CD14-positive monocyte (primary cell): ENCODE results near the gene CEMP1. TPM values are rescaled to one million over a fixed set of nuclear protein-coding genes. Genes with fewer than 3 reads are reported as not detected.

ENCODE experiments used
- DNase-seq, 3 donors: peaks; one replicate each; pipeline ENCODE4 v3.0.0-alpha.2; 2011 to 2022
- H2AFZ ChIP-seq: 2 replicates; pipeline ENCODE4 v1.6.0; 2012; ENCODE audit warnings: mild to moderate bottlenecking, low read depth, low read length, inconsistent platforms; ENCODE audit not compliant: insufficient read depth, poor library complexity, severe bottlenecking
- H3K27ac ChIP-seq, 2 donors: 1 replicate in 1 of 2; 2 replicates in 1 of 2; pipeline ENCODE4 v1.5.1; 2012 to 2013; ENCODE audit warnings: low read length in 2 of 2, control low read depth in 1 of 2, inconsistent platforms in 1 of 2, low read depth in 1 of 2, mild to moderate bottlenecking in 1 of 2
- H3K27me3 ChIP-seq, 2 donors: one replicate each; pipeline versions ENCODE4 v1.6.0 to v1.6.1; 2011 to 2013; ENCODE audit warnings: low read length in 2 of 2; ENCODE audit not compliant: control insufficient read depth in 2 of 2, insufficient read depth in 2 of 2
- H3K36me3 ChIP-seq, 2 donors: replicated peaks in 1 of 2; 1 replicate in 1 of 2; 2 replicates in 1 of 2; pipeline versions ENCODE4 v1.5.1 to v1.6.1; 2012 to 2013; ENCODE audit warnings: low read length in 2 of 2, control low read depth in 1 of 2, inconsistent platforms in 1 of 2, mild to moderate bottlenecking in 1 of 2; ENCODE audit not compliant: insufficient read depth in 2 of 2, control insufficient read depth in 1 of 2
- H3K4me1 ChIP-seq, 2 donors: 1 replicate in 1 of 2; 2 replicates in 1 of 2; pipeline versions ENCODE4 v1.5.1 to v1.6.1; 2012 to 2013; ENCODE audit warnings: low read length in 2 of 2, control low read depth in 1 of 2, inconsistent platforms in 1 of 2, mild to moderate bottlenecking in 1 of 2, moderate library complexity in 1 of 2; ENCODE audit not compliant: insufficient read depth in 2 of 2, control insufficient read depth in 1 of 2
- H3K4me2 ChIP-seq: replicated peaks from 2 replicates; pipeline ENCODE3; 2012; ENCODE audit warnings: low read length, moderate library complexity, mild to moderate bottlenecking; ENCODE audit not compliant: poor library complexity, severe bottlenecking; ENCODE audit errors: extremely low read depth
- H3K4me3 ChIP-seq, 3 experiments: fragments of 200-600 bp in 1 of 3; sonication (generic) in 1 of 3; replicated peaks in 1 of 3; 1 replicate in 2 of 3; 2 replicates in 1 of 3; pipeline ENCODE4 v1.5.1; 2011 to 2013; ENCODE audit warnings: low read length in 3 of 3, mild to moderate bottlenecking in 3 of 3, control low read depth in 2 of 3, low read depth in 2 of 3, inconsistent platforms in 1 of 3, moderate library complexity in 1 of 3
- H3K79me2 ChIP-seq: 2 replicates; pipeline ENCODE4 v1.6.0; 2012; ENCODE audit warnings: mild to moderate bottlenecking, control low read depth, inconsistent platforms, low read length, moderate library complexity; ENCODE audit not compliant: insufficient read depth
- H3K9ac ChIP-seq: 2 replicates; pipeline ENCODE4 v1.6.0; 2017; ENCODE audit warnings: low read length, mild to moderate bottlenecking; ENCODE audit not compliant: insufficient read depth, poor library complexity, severe bottlenecking
- H3K9me3 ChIP-seq, 2 donors: replicated peaks in 1 of 2; 1 replicate in 1 of 2; 2 replicates in 1 of 2; pipeline versions ENCODE4 v1.5.1 to v1.6.1; 2012 to 2013; ENCODE audit warnings: low read length in 2 of 2, control low read depth in 1 of 2; ENCODE audit not compliant: control insufficient read depth in 1 of 2, insufficient read depth in 1 of 2
- H4K20me1 ChIP-seq: 2 replicates; pipeline ENCODE4 v1.6.0; 2012; ENCODE audit warnings: mild to moderate bottlenecking, low read length, control low read depth, moderate library complexity; ENCODE audit not compliant: insufficient read depth
- H3K27ac Mint-ChIP-seq, 7 donors: one replicate each; pipeline ENCODE4 v1.8.0; 2020; ENCODE audit warnings: mild to moderate bottlenecking in 7 of 7, mixed read lengths in 7 of 7, moderate library complexity in 6 of 7, inconsistent platforms in 2 of 7
- H3K27me3 Mint-ChIP-seq, 3 donors: one replicate each; pipeline ENCODE4 v1.8.0; 2021 to 2022; ENCODE audit warnings: low read depth in 3 of 3, mild to moderate bottlenecking in 3 of 3, mixed read lengths in 3 of 3, moderate library complexity in 3 of 3, inconsistent platforms in 1 of 3
- H3K36me3 Mint-ChIP-seq, 2 donors: one replicate each; pipeline ENCODE4 v1.8.0; 2020; ENCODE audit warnings: mixed read lengths in 2 of 2, inconsistent platforms in 1 of 2, mild to moderate bottlenecking in 1 of 2
- H3K4me1 Mint-ChIP-seq: one replicate; pipeline ENCODE4 v1.8.0; 2020; ENCODE audit warnings: mild to moderate bottlenecking, mixed read lengths
- H3K4me3 Mint-ChIP-seq, 2 donors: one replicate each; pipeline ENCODE4 v1.8.0; 2020; ENCODE audit warnings: mild to moderate bottlenecking in 2 of 2, mixed read lengths in 2 of 2, moderate library complexity in 1 of 2
- H3K9me3 Mint-ChIP-seq, 7 donors: one replicate each; pipeline ENCODE4 v1.8.0; 2020 to 2022; ENCODE audit warnings: mixed read lengths in 7 of 7, mild to moderate bottlenecking in 6 of 7, moderate library complexity in 6 of 7, inconsistent platforms in 2 of 7
- CTCF ChIP-seq: fragments of 200-600 bp; IDR thresholded peaks from one replicate; pipeline ENCODE4 v1.8.0; 2022; ENCODE audit warnings: antibody characterized with exemption, mild to moderate bottlenecking
- WGBS: methylation state at CpG from one replicate; pipeline ENCODE4 v1.1.5; 2013; ENCODE audit warnings: missing lambda C conversion rate; ENCODE audit not compliant: insufficient coverage; 5-methylcytosine and 5-hydroxymethylcytosine counted together
- intact Hi-C, 2 donors: fragments of 100-400 bp; cut with micrococcal nuclease; formaldehyde crosslinking; loops; one replicate each; pipeline versions ENCODE4 v1.15.0 to v1.15.1; 2023
- polyA plus RNA-seq, 3 donors: library from polyadenylated mRNA; depleted of rRNA in 1 of 3; unstranded in 2 of 3; stranded (reverse) in 1 of 3; fragments of 300-500 nt in 2 of 3; fragments of >200 nt in 1 of 3; fragmentation: Illumina TruSeq in 2 of 3; gene quantifications; 1 replicate in 2 of 3; 2 replicates in 1 of 3; pipeline ENCODE4 v1.2.3, GENCODE V29; 2012 to 2021

CEMP1 gene
- polyA plus RNA-seq, 3 donors = 0.12 to 0.56 TPM; not detected in 1

- H3K4me2 ChIP-seq = no peak overlapping the region
- no peak overlapping the region for H3K27ac ChIP-seq
- no peaks in the 10 kb centered on the region for H3K27me3 ChIP-seq
- H3K36me3 Mint-ChIP-seq = peaks cover 60 to 79% of the 10 kb centered on the region in 2 donors
- H3K4me3 ChIP-seq = no peak overlapping the region
- H3K4me1 ChIP-seq = peaks cover 9 to 22% of the 10 kb centered on the region in 2 donors
- H3K36me3 ChIP-seq = peaks cover 69 to 85% of the 10 kb centered on the region in 2 donors
- no peaks in the 10 kb centered on the region for H3K9me3 ChIP-seq
- WGBS = 22% methylated on average over 8 of the region's 8 CpGs
- H2AFZ ChIP-seq = no peak overlapping the region
- no peak overlapping the region for H3K4me3 Mint-ChIP-seq
- H3K4me1 Mint-ChIP-seq = peaks cover 19% of the 10 kb centered on the region
- H4K20me1 ChIP-seq = peaks cover 92% of the 10 kb centered on the region
- no peaks in the 10 kb centered on the region for H3K27me3 Mint-ChIP-seq
- peak overlapping the region in 2 of 7 donors; percentile 44 to 50 for H3K27ac Mint-ChIP-seq
- intact Hi-C loops = no loop called here
- H3K79me2 ChIP-seq = peaks cover 28% of the 10 kb centered on the region
- H3K9ac ChIP-seq = no peak overlapping the region
- DNase-seq = no peak
- no peak for TF ChIP-seq CTCF
- H3K9me3 Mint-ChIP-seq = peaks cover 0 to 2% (median 0%) of the 10 kb centered on the region in 7 donors
These were observed 5.1 kb downstream of the CEMP1 start for GRCh38 chr16:2526135-2526534.

- Mint-ChIP-seq H3K9me3 (peaks cover 0 to 2% (median 0%) of the 10 kb centered on the region in 7 donors), H3K4me3 (no peak overlapping the region), H3K4me1 (peaks cover 23% of the 10 kb centered on the region), H3K36me3 (peaks cover 55 to 77% of the 10 kb centered on the region in 2 donors), H3K27ac (peak overlapping the region in 2 of 7 donors; percentile 43 to 49), H3K27me3 (no peaks in the 10 kb centered on the region)
- no peak for DNase-seq
- H3K4me2 ChIP-seq = no peak overlapping the region
- H2AFZ ChIP-seq = no peak overlapping the region
- no peaks in the 10 kb centered on the region for H3K27me3 ChIP-seq
- H3K79me2 ChIP-seq = peaks cover 40% of the 10 kb centered on the region
- H3K27ac ChIP-seq = no peak overlapping the region
- H3K4me3 ChIP-seq = no peak overlapping the region
- no peaks in the 10 kb centered on the region for H3K9me3 ChIP-seq
- peaks cover 14 to 16% of the 10 kb centered on the region in 2 donors for H3K4me1 ChIP-seq
- intact Hi-C loops = no loop called here
- no peak overlapping the region for H3K9ac ChIP-seq
- WGBS = 93% methylated on average over 4 of the region's 9 CpGs
- H4K20me1 ChIP-seq = peaks cover 87% of the 10 kb centered on the region
- peaks cover 62 to 73% of the 10 kb centered on the region in 2 donors for H3K36me3 ChIP-seq
- TF ChIP-seq CTCF = no peak
These were observed 6.8 kb downstream of the CEMP1 start for GRCh38 chr16:2524339-2524938.
